ENCODE results near the gene ANKS6.

- no peak for TF ChIP-seq POLR2AphosphoS5 (IDR thresholded peaks at IDR 0.05; ENCODE audit: low read depth, low read length)
- TF ChIP-seq POLR2A (IDR thresholded peaks at IDR 0.05; ENCODE audit: low read depth, low read length), result no peak
- no peak for TF ChIP-seq TAF1 (IDR thresholded peaks at IDR 0.05; ENCODE audit: low read depth, low read length)
- TF ChIP-seq SPI1 (IDR thresholded peaks at IDR 0.05; ENCODE audit: low read depth, low read length), result no peak
- TF ChIP-seq PAX5 (IDR thresholded peaks at IDR 0.05; ENCODE audit: insufficient read depth, low read length, severe bottlenecking), result no peak
Observed at GRCh38 chr9:98709968-98710965, 86.1 kb downstream of the ANKS6 start.
